IMR-90 (cell line): ENCODE measurements around the gene NR1H2. TPM values are rescaled to one million over a fixed set of nuclear protein-coding genes. Genes with fewer than 3 reads are reported as not detected.
A peak's percentile ranks its signal among the peaks of the same experiment; 100 is the strongest.

ENCODE experiments used
- ATAC-seq: fragments of 200-7000 bp; cut with Tn5 transposase; 2 replicates; pipeline ENCODE4 v1.9.1; 2020; ENCODE audit warnings: low read depth, mild to moderate bottlenecking, moderate library complexity
- BruUV-seq: library from RNA; stranded (reverse); fragments of 400-500 nt; replicated peaks from 2 replicates; lab custom pipeline; 2021; lab: Mats Ljungman, UMichigan
- CTCF ChIA-PET: fragments of 300-600 bp; formaldehyde crosslinking; extraction: SDS; loops from one replicate; lab custom pipeline; 2021; ENCODE audit warnings: antibody characterized with exemption; lab: Yijun Ruan, JAX
- POLR2A ChIA-PET: fragments of 300-600 bp; sonication (Branson Sonifier 250); formaldehyde crosslinking; loops from one replicate; lab custom pipeline; 2022; ENCODE audit warnings: antibody characterized with exemption; ENCODE audit not compliant: unreplicated experiment; lab: Charles Lee
- DNase-seq: peaks from one replicate; pipeline ENCODE4 v3.0.0; 2013
- H2AFZ ChIP-seq: replicated peaks from 2 replicates; pipeline ENCODE3; 2013; ENCODE audit warnings: low read length, mild to moderate bottlenecking; ENCODE audit not compliant: poor library complexity
- H2AK5ac ChIP-seq: 2 replicates; pipeline ENCODE4 v1.6.1; 2013; ENCODE audit warnings: low read depth, low read length, inconsistent platforms
- H2AK9ac ChIP-seq: replicated peaks from 2 replicates; pipeline ENCODE3; 2013; ENCODE audit warnings: mild to moderate bottlenecking, low read depth, low read length, moderate library complexity; ENCODE audit not compliant: poor library complexity
- H2BK120ac ChIP-seq: 2 replicates; pipeline ENCODE4 v1.6.1; 2013; ENCODE audit warnings: low read depth, low read length, inconsistent platforms
- H2BK15ac ChIP-seq: 3 replicates; pipeline ENCODE4 v1.6.1; 2013; ENCODE audit warnings: low read depth, low read length, inconsistent platforms
- H2BK20ac ChIP-seq: 2 replicates; pipeline ENCODE4 v1.6.1; 2013; ENCODE audit warnings: low read depth, mild to moderate bottlenecking, inconsistent platforms, low read length, moderate library complexity
- H2BK5ac ChIP-seq: 2 replicates; pipeline ENCODE4 v1.6.1; 2013; ENCODE audit warnings: mild to moderate bottlenecking, low read depth, low read length, inconsistent platforms; ENCODE audit not compliant: poor library complexity, severe bottlenecking
- H3K14ac ChIP-seq: replicated peaks from 2 replicates; pipeline ENCODE4 v1.6.1; 2013; ENCODE audit warnings: low read depth, low read length, inconsistent platforms
- H3K18ac ChIP-seq: 2 replicates; pipeline ENCODE4 v1.6.1; 2013; ENCODE audit warnings: low read depth, low read length, control low read depth
- H3K23ac ChIP-seq: 2 replicates; pipeline ENCODE4 v1.6.1; 2013; ENCODE audit warnings: low read depth, low read length, inconsistent platforms
- H3K27ac ChIP-seq: 2 replicates; pipeline ENCODE4 v1.5.1; 2013; ENCODE audit warnings: mild to moderate bottlenecking, control low read depth, low read length; ENCODE audit not compliant: insufficient read depth
- H3K27me3 ChIP-seq: 2 replicates; pipeline ENCODE4 v1.6.1; 2013; ENCODE audit warnings: low read length; ENCODE audit not compliant: control insufficient read depth, insufficient read depth
- H3K36me3 ChIP-seq: 2 replicates; pipeline ENCODE4 v1.6.1; 2013; ENCODE audit warnings: low read length, mixed read lengths; ENCODE audit not compliant: control insufficient read depth, insufficient read depth
- H3K4ac ChIP-seq: 2 replicates; pipeline ENCODE4 v1.6.1; 2013; ENCODE audit warnings: low read depth, low read length, inconsistent platforms
- H3K4me1 ChIP-seq: 2 replicates; pipeline ENCODE4 v1.6.1; 2013; ENCODE audit warnings: low read length, mixed read lengths; ENCODE audit not compliant: control insufficient read depth, insufficient read depth
- H3K4me2 ChIP-seq: 2 replicates; pipeline ENCODE4 v1.6.1; 2013; ENCODE audit warnings: low read depth, mild to moderate bottlenecking, control low read depth, low read length, moderate library complexity
- H3K4me3 ChIP-seq: 2 replicates; pipeline ENCODE4 v1.5.1; 2013; ENCODE audit warnings: low read depth, mild to moderate bottlenecking, control low read depth, low read length, moderate library complexity; ENCODE audit not compliant: insufficient read depth
- H3K56ac ChIP-seq: 2 replicates; pipeline ENCODE4 v1.6.1; 2013; ENCODE audit warnings: low read length, inconsistent platforms; ENCODE audit not compliant: insufficient read depth; ENCODE audit errors: extremely low read depth
- H3K79me1 ChIP-seq, 2 experiments: 2 replicates each; pipeline ENCODE4 v1.6.1; 2013; ENCODE audit warnings: low read length in 2 of 2, inconsistent platforms in 1 of 2, low read depth in 1 of 2
- H3K9ac ChIP-seq: 2 replicates; pipeline ENCODE4 v1.6.1; 2013; ENCODE audit warnings: low read depth, low read length, control low read depth
- H3K9me1 ChIP-seq: 2 replicates; pipeline ENCODE4 v1.6.1; 2013; ENCODE audit warnings: low read length, inconsistent platforms; ENCODE audit not compliant: insufficient read depth
- H3K9me3 ChIP-seq: 2 replicates; pipeline ENCODE4 v1.6.1; 2013; ENCODE audit warnings: low read length; ENCODE audit not compliant: control insufficient read depth, insufficient read depth
- H4K20me1 ChIP-seq: 2 replicates; pipeline ENCODE4 v1.6.1; 2013; ENCODE audit warnings: low read length, inconsistent platforms; ENCODE audit not compliant: insufficient read depth
- H4K5ac ChIP-seq: 2 replicates; pipeline ENCODE4 v1.6.1; 2013; ENCODE audit warnings: mild to moderate bottlenecking, low read depth, low read length, control low read depth
- H4K8ac ChIP-seq, 2 experiments: 2 replicates each; pipeline ENCODE4 v1.6.1; 2013; ENCODE audit warnings: low read depth in 2 of 2, low read length in 2 of 2, control low read depth in 1 of 2, inconsistent platforms in 1 of 2
- H4K91ac ChIP-seq: 2 replicates; pipeline ENCODE4 v1.6.1; 2013; ENCODE audit warnings: low read depth, low read length, inconsistent platforms; ENCODE audit not compliant: insufficient read depth
- MAFK ChIP-seq: IDR thresholded peaks from 2 replicates; pipeline ENCODE4 v1.6.1; 2012; ENCODE audit warnings: low read depth, low read length, improper control_type of control experiment
- RCOR1 ChIP-seq: IDR thresholded peaks from 2 replicates; pipeline ENCODE4 v1.6.1; 2012; ENCODE audit warnings: mild to moderate bottlenecking, low read length, improper control_type of control experiment; ENCODE audit not compliant: insufficient replicate concordance
- WGBS, 2 experiments: methylation state at CpG; one replicate each; pipeline versions ENCODE4 v1.1.5 to v1.1.7; 2013; ENCODE audit warnings: missing lambda C conversion rate in 2 of 2; ENCODE audit not compliant: insufficient read length in 1 of 2; ENCODE audit errors: extremely low coverage in 2 of 2; 5-methylcytosine and 5-hydroxymethylcytosine counted together
- dilution Hi-C: fragments of 300-500 bp; cut with HindIII; formaldehyde crosslinking; loops from one replicate; pipeline ENCODE4 v1.14.3; 2018; ENCODE audit warnings: low sequenced_read_pairs; ENCODE audit not compliant: unreplicated experiment
- in situ Hi-C: fragments of 300-500 bp; cut with MboI; formaldehyde crosslinking; loops from 3 replicates; pipeline ENCODE4 v1.14.3; 2019; ENCODE audit warnings: low sequenced_read_pairs, inconsistent platforms, mixed read lengths
- intact Hi-C: fragments of 100-400 bp; cut with micrococcal nuclease; formaldehyde crosslinking; loops from 2 replicates; pipeline ENCODE4 v1.10.0; 2022
- polyA plus RNA-seq, 3 experiments: library from polyadenylated mRNA; depleted of rRNA; stranded (reverse); fragments of >200 nt; gene quantifications; 2 replicates each; pipeline ENCODE4 v1.2.3, GENCODE V29; 2012; ENCODE audit warnings: low replicate concordance in 1 of 3
- total RNA-seq: library from RNA; depleted of rRNA; stranded (reverse); fragments of >200 nt; gene quantifications from 2 replicates; pipeline ENCODE4 v1.2.3, GENCODE V29; 2012
- TF ChIP-seq, protein P1 (sequence below): fragments of 150-350 bp; IDR thresholded peaks from 2 replicates; pipeline ENCODE4 v1.6.1; 2017; ENCODE audit warnings: mild to moderate bottlenecking, antibody characterized with exemption, low read length, low read depth
- TF ChIP-seq, protein P2 (sequence below): conservative IDR thresholded peaks from 2 replicates; pipeline ENCODE4 v1.5.1; 2012; ENCODE audit warnings: mild to moderate bottlenecking, low read depth, low read length, improper control_type of control experiment

NR1H2 gene
- total and polyA plus RNA-seq, 2 of the 4 experiments (the other 2 are of a cell fraction), result 37.8 to 48.4 TPM

DNA sequence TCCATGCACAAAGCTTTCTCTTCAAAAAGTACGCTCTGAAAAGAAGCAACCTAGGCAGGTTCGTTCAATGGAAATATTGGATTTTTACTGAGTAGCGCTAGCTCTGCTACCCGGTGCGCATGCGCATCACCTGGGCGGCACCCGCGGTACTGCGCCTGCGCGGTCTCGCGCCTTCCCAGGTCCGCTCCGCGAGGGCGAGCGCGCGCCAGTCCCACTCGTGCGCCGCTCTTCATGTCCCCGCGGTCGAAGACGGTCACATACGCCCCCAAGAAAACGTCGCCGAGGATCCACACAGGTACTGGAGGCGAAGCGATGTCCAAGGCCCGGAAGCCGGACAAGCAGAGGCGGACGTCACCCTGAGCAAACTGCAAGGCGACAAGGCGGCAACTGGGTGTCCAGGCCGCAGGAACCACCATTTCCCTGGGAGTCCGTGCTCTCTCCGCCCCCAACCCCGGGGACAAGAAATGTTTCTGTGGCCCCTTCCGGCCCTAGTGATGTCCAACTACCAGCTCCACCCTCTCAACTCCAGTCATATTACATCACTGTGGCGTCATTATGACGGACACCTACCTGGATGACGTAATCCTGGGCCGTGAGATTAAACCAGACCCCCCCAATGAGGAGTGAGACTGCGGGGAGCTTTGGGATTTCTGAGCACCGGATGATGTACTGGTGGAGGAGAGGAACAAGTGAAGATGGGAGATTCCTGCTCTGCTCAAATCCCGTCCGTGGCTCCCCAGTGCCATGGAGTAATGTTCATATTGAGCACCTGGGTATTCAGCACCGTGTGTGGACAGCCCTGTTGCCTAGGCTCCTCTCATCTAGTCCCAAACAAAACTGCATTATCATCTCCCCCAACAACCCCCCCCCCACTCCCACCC is 42.3 kb upstream of the NR1H2 start:
- dilution Hi-C loops, result no loop called here
- ChIA-PET CTCF (no interaction called here), POLR2A (no interaction called here)
- H3K14ac ChIP-seq, result no peak overlapping the region
- H4K91ac ChIP-seq, result no peak overlapping the region
- no peak overlapping the region for H2BK20ac ChIP-seq
- H3K4me3 ChIP-seq, result peak overlapping the region; percentile 71
- H4K8ac ChIP-seq, result peak overlapping the region; percentile 37 to 89; a peak in 3 of 4 replicates
- TF ChIP-seq, protein P1, sequence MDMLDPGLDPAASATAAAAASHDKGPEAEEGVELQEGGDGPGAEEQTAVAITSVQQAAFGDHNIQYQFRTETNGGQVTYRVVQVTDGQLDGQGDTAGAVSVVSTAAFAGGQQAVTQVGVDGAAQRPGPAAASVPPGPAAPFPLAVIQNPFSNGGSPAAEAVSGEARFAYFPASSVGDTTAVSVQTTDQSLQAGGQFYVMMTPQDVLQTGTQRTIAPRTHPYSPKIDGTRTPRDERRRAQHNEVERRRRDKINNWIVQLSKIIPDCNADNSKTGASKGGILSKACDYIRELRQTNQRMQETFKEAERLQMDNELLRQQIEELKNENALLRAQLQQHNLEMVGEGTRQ, result 0 out of 2 replicates have a peak, but pooled peaks have one; percentile 5
- TF ChIP-seq, protein P2, sequence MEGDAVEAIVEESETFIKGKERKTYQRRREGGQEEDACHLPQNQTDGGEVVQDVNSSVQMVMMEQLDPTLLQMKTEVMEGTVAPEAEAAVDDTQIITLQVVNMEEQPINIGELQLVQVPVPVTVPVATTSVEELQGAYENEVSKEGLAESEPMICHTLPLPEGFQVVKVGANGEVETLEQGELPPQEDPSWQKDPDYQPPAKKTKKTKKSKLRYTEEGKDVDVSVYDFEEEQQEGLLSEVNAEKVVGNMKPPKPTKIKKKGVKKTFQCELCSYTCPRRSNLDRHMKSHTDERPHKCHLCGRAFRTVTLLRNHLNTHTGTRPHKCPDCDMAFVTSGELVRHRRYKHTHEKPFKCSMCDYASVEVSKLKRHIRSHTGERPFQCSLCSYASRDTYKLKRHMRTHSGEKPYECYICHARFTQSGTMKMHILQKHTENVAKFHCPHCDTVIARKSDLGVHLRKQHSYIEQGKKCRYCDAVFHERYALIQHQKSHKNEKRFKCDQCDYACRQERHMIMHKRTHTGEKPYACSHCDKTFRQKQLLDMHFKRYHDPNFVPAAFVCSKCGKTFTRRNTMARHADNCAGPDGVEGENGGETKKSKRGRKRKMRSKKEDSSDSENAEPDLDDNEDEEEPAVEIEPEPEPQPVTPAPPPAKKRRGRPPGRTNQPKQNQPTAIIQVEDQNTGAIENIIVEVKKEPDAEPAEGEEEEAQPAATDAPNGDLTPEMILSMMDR, result no peak
- TF ChIP-seq RCOR1 (no peak), MAFK (no peak)
- no peaks in the 10 kb centered on the region; the same call in 1 of the 2 replicates for H3K9me1 ChIP-seq
- no peaks in the 10 kb centered on the region for H3K36me3 ChIP-seq
- H4K20me1 ChIP-seq, result no peaks in the 10 kb centered on the region
- H3K9me3 ChIP-seq, result peaks cover 9% of the 10 kb centered on the region
- H3K27me3 ChIP-seq, result peaks cover 30% of the 10 kb centered on the region
- ATAC-seq, result peak; percentile 36
- BruUV-seq, result no TSS peak
- DNase-seq, result no peak
- H2BK120ac ChIP-seq, result no peak overlapping the region
- 4% methylated on average over 22 of the region's 54 CpGs; no CpG with 5 or more reads in 1 of the 2 experiments for WGBS, 2 experiments
- intact Hi-C loops, result no loop called here
- H3K4me2 ChIP-seq, result peak overlapping the region; percentile 97
- 0 out of 2 replicates have a peak overlapping the region, but pooled peaks have one; percentile 58 for H3K4ac ChIP-seq
- peak overlapping the region; percentile 84 for H4K5ac ChIP-seq
- no peak overlapping the region for H2AK5ac ChIP-seq
- no peak overlapping the region for H2BK5ac ChIP-seq
- no peak overlapping the region for H3K9ac ChIP-seq
- H3K79me1 ChIP-seq, result no peaks in the 10 kb centered on the region
- H2AK9ac ChIP-seq, result no peak overlapping the region
- peak overlapping the region; percentile 94 for H2AFZ ChIP-seq
- peak overlapping the region; percentile 51; the same call in 1 of the 2 replicates for H3K18ac ChIP-seq
- H2BK15ac ChIP-seq, result no peak overlapping the region
- in situ Hi-C loops, result no loop called here
- H3K4me1 ChIP-seq, result no peaks in the 10 kb centered on the region
- H3K56ac ChIP-seq, result no peak overlapping the region
- H3K27ac ChIP-seq, result no peak overlapping the region
- H3K23ac ChIP-seq, result no peak overlapping the region
